Naive thymus-derived CD8-positive, alpha-beta T cell (primary cell): ENCODE results near the gene CELA3B. TPM values are rescaled to one million over a fixed set of nuclear protein-coding genes. Genes with fewer than 3 reads are reported as not detected.

ENCODE experiments used
- ATAC-seq, 2 donors: fragments of 150-1000 bp; cut with Tn5 transposase in 1 of 2; sonication (Bioruptor Pico), chemical (Tn5 transposase) in 1 of 2; 1 replicate in 1 of 2; 2 replicates in 1 of 2; pipeline ENCODE4 v1.10.0; 2021; ENCODE audit warnings: mild to moderate bottlenecking in 2 of 2, moderate library complexity in 2 of 2
- POLR2A ChIA-PET: fragments of 350-600 bp; sonication (Branson Sonifier 250); formaldehyde crosslinking; loops from one replicate; lab custom pipeline; 2021; ENCODE audit warnings: antibody characterized with exemption; lab: Charles Lee
- DNase-seq, 10 donors: peaks; one replicate each; pipeline versions ENCODE4 v3.0.0 to v3.0.0-alpha.2; 2020 to 2022
- H3K27ac Mint-ChIP-seq, 10 donors: one replicate each; pipeline ENCODE4 v1.8.0; 2020 to 2022; ENCODE audit warnings: mild to moderate bottlenecking in 10 of 10, mixed read lengths in 10 of 10, moderate library complexity in 4 of 10, inconsistent platforms in 1 of 10
- H3K27me3 Mint-ChIP-seq, 5 donors: one replicate each; pipeline ENCODE4 v1.8.0; 2021 to 2022; ENCODE audit warnings: mixed read lengths in 5 of 5
- H3K36me3 Mint-ChIP-seq, 3 donors: one replicate each; pipeline ENCODE4 v1.8.0; 2020 to 2022; ENCODE audit warnings: mixed read lengths in 3 of 3, mild to moderate bottlenecking in 2 of 3, inconsistent platforms in 1 of 3
- H3K4me1 Mint-ChIP-seq, 4 donors: one replicate each; pipeline ENCODE4 v1.8.0; 2021 to 2022; ENCODE audit warnings: mixed read lengths in 4 of 4
- H3K4me3 Mint-ChIP-seq, 10 donors: one replicate each; pipeline ENCODE4 v1.8.0; 2020 to 2022; ENCODE audit warnings: mild to moderate bottlenecking in 10 of 10, mixed read lengths in 10 of 10, moderate library complexity in 6 of 10, inconsistent platforms in 1 of 10
- H3K9me3 Mint-ChIP-seq, 9 donors: one replicate each; pipeline ENCODE4 v1.8.0; 2020 to 2022; ENCODE audit warnings: mixed read lengths in 9 of 9, mild to moderate bottlenecking in 3 of 9, inconsistent platforms in 1 of 9, moderate library complexity in 1 of 9
- polyA plus RNA-seq, 3 donors: library from polyadenylated mRNA; unstranded; fragments of 300-500 nt; fragmentation: Illumina TruSeq; gene quantifications; one replicate each; pipeline ENCODE4 v1.2.3, GENCODE V29; 2021
- total RNA-seq, 8 experiments: library from RNA in 2 of 8; stranded (reverse) in 2 of 8; gene quantifications; one replicate each; pipeline ENCODE4 v1.2.3 and lab custom pipeline; 2021 to 2026

The CELA3B gene
- total and polyA plus RNA-seq, 5 experiments from 2014 or later = not detected

DNA sequence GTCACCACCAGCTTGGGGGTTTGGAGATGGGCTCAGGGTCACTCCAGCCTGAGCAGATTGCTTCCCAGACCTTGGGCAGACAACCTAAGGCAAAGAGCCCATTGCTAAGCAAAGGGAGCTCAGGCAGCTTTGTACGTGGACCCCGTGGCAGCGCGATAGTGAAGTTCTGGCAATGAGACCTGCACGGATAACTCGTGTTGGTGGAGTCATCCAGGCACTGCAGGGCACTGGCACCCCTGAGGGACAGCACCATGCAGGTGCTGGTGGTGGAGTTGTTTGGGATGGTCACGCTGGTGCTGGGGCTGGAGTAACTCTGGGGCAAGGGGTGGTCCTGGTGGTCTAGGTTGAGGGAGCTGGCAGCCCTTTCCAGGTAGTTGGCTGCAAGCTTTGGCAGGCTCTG, 26.1 kb upstream of the CELA3B start:
- DNase-seq = no peak
- Mint-ChIP-seq H3K4me1 (peaks cover 3 to 25% (median 9%) of the 10 kb centered on the region in 4 donors), H3K9me3 (no peaks in the 10 kb centered on the region), H3K36me3 (no peaks in the 10 kb centered on the region), H3K27me3 (no peaks in the 10 kb centered on the region), H3K27ac (peak overlapping the region in 1 of 10 donors; percentile 57), H3K4me3 (no peak overlapping the region)
- ATAC-seq = no peak
- POLR2A ChIA-PET = no interaction called here

DNA sequence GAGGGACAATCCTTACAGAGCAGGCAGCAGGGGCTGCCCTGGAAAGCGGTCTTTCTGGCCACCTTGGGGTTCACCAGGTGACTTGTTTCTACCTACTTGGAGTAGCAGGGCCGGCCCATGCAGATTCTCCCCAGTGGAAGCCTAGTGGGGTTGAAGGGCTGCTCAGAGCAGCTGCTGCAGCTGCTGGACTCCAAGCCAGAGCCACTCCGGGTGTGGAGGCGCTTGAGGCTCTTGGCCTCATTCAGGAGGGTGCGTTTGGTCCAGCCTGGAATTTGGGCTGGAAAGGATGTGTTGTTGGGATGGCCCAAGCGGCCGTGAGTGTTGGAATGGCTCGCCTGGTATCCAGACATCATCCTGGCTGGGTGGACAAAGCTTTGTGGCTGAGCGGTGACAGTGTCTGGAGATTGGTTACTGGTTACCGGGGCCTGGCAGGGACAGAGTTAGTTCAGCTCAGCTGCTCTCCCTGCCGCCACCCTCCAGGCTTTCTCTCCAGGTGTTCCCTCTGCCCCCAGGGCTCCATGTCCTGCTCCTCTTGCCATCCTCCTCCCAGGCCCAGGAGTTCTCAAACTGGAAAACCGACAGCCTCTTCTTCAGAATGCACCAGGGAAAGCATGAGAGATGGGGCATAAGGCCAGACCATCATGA, 25.5 kb upstream of the CELA3B start:
- H3K4me1 Mint-ChIP-seq = peaks cover 5 to 30% (median 15%) of the 10 kb centered on the region in 4 donors
- POLR2A ChIA-PET = interaction anchor here (0.6 kb wide), 1 partner anchor 12 kb away, joined by 4 read pairs; no protein-coding TSS in a partner anchor
- peak overlapping the region in 3 of 10 donors; percentile 43 to 76 (median 57) for H3K27ac Mint-ChIP-seq
- H3K36me3 Mint-ChIP-seq = no peaks in the 10 kb centered on the region
- no peak for ATAC-seq
- no peaks in the 10 kb centered on the region for H3K27me3 Mint-ChIP-seq
- H3K4me3 Mint-ChIP-seq = no peak overlapping the region
- H3K9me3 Mint-ChIP-seq = no peaks in the 10 kb centered on the region
- DNase-seq = no peak

DNA sequence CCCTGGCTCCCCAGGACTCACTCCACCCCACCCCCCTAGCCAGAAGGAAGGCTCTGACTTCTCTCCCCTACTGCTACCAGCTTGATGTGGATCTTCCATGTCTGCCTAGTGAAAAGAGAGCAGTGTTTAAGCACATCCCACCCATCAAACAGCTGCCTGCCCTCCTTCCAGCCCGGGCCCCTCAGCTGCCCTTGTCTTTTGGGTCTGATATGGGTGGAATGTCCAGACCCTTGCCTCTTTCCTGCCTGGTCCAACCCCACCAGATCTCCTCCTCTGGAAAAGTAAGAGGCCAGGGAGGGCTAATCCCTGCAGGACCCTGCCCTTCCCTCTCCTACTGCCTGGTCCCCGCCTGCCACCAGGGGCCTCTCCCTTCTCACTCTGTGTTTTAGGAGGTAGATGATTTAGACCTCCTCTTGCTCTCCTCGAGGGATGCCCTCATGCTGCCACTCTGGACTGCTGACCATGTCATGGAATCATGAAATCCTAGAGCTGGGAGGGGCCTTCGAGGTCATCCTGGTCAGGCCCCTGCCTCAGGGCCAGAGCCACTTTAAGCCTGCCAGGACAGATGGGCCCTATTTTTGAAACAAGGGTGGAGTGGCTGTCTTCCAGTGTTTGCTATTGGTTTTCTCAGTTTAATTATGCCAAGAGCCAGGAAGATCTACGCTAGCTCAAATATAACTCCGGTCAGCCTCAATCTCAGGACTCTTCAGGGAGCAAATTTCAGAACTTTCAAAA, 23.9 kb upstream of the CELA3B start:
- Mint-ChIP-seq H3K9me3 (no peaks in the 10 kb centered on the region), H3K4me3 (no peak overlapping the region), H3K27ac (peak overlapping the region in 7 of 10 donors; percentile 31 to 82 (median 63)), H3K4me1 (peaks cover 9 to 38% (median 28%) of the 10 kb centered on the region in 4 donors), H3K36me3 (no peaks in the 10 kb centered on the region), H3K27me3 (peaks cover 0 to 1% (median 0%) of the 10 kb centered on the region in 5 donors)
- DNase-seq (no peak), ATAC-seq (no peak)
- POLR2A ChIA-PET = no interaction called here

DNA sequence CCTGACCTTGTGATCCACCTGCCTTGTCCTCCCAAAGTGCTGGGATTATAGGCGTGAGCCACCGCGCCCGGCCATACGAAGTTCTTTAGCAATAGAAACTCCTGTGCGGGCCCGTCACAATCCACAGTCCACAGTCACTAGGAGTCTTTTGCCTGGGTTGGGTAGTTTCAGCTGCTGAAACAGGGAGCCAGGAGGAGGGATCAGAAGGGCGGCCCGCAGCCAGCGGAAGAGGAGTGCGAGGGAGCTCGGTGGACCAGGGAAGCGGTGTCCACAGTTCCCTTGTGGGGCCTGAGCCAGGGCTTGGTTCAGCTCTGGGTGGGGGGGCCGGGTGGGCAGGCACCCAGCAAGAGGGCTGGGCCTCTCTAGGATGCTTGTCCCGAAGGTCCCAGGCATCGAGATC, 21.8 kb upstream of the CELA3B start:
- POLR2A ChIA-PET = interaction anchor here (0.7 to 1.5 kb wide), 3 partner anchors 13 to 70 kb away, joined by 3 read pairs; no protein-coding TSS in a partner anchor
- peak overlapping the region in 5 of 10 donors; percentile 11 to 77 (median 60) for H3K27ac Mint-ChIP-seq
- peaks cover 14 to 50% (median 40%) of the 10 kb centered on the region in 4 donors for H3K4me1 Mint-ChIP-seq
- no peak for ATAC-seq
- H3K27me3 Mint-ChIP-seq = peaks cover 0 to 3% (median 0%) of the 10 kb centered on the region in 5 donors
- DNase-seq = no peak
- H3K9me3 Mint-ChIP-seq = no peaks in the 10 kb centered on the region
- peak overlapping the region in 2 of 10 donors; percentile 19 to 65 for H3K4me3 Mint-ChIP-seq
- H3K36me3 Mint-ChIP-seq = no peaks in the 10 kb centered on the region

DNA sequence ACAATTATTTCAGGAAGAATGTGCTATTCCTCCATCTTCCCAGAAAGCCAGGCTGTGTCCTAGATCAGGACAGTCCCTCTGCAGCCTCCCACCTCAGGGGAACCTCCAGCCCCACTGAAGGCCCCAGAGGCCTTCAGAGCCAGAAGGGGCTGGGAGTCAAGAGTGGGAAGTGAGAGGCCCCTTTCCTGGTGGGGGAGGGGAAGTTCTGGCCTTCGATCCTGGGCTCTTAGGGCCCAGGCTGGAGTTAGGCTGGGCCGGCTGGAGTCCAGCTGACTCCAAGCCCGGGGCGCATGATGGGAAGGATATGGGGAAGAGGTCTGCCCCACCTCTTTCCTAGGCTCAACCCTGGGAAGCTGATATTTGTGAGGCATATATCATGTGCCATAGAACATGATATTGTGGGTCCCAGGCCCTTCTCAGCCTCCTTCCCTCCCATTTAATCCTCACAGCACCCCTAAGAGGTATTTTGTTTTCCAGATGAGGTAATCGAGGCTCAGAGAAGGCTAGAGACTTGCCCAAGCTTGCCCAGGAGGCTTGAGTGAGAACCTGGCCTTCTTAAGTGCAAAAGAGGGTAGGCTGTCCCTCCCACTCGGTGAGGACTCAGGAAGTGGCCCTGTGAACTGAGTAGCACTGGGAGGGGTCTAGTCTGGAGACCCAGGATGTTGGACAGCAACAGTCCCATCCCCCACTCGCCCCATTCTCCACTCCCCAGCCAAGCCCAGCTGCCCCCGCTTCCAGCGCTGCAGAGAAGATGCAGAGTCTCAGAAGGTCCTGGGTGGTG, 21.1 kb upstream of the CELA3B start:
- POLR2A ChIA-PET = interaction anchor here (0.7 to 3.4 kb wide), 7 partner anchors 14 to 173 kb away, joined by 3 to 27 read pairs (median 3); partner anchors contain the start of genes HSPG2 and USP48

DNA sequence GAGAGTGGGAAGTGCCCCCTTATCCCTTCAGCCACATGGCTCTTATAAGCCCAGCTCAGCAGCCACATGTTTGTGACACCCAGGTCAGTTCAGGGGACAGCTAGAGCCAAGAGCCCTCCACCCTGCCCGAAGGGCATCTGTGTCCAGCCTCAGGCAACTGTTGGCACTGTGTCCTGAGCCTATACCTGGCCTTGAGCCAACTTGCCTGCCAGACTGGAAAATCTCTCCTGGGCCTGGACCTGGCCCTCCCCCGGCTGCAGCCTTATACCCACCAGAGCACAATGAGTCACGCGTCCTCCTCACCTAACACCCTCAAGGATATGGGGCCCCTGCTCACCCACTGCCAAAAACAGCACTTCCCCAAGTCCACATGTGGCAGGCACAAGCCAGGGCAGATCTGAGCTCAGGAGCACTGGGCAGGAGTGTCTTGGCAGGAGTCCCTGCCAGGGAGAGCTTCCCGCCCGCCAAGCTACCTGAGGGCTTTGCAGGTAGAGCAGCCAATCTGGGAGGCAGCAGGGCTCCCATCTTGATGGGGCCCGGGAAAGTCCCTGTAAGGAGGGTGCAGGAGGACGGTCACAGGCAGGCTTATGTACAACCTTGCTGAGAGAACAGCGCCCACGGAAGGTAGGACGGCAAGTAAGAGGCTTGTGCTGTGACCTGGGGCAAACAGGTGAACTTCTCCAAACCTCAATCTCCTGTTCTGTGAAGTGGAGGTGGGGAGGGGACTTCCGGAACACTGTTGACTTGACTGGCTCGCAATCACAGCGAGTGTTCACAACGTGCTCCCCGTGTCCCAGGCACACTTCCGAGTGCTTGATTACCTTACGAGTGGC, 19.9 kb upstream of the CELA3B start:
- Mint-ChIP-seq H3K9me3 (no peaks in the 10 kb centered on the region), H3K36me3 (no peaks in the 10 kb centered on the region), H3K27ac (peak overlapping the region; percentile 86 to 99 (median 94)), H3K4me3 (peak overlapping the region; percentile 60 to 92 (median 78)), H3K4me1 (peaks cover 14 to 54% (median 40%) of the 10 kb centered on the region in 4 donors), H3K27me3 (peaks cover 0 to 3% (median 0%) of the 10 kb centered on the region in 5 donors)
- POLR2A ChIA-PET = interaction anchor here (0.6 to 3.4 kb wide), 9 partner anchors 9 to 174 kb away, joined by 3 to 27 read pairs (median 5); partner anchors contain the start of genes HSPG2 and USP48
- DNase-seq (peak; percentile 29 to 85 (median 60)), ATAC-seq (peak; percentile 94 to 96)

More for the DNA sequence above, 21.1 kb upstream of the CELA3B start:
- H3K9me3 Mint-ChIP-seq = no peaks in the 10 kb centered on the region
- peak overlapping the region in 8 of 10 donors; percentile 18 to 92 (median 78) for H3K4me3 Mint-ChIP-seq
- H3K27ac Mint-ChIP-seq = peak overlapping the region; percentile 34 to 99 (median 76)
- DNase-seq = no peak
- no peaks in the 10 kb centered on the region for H3K36me3 Mint-ChIP-seq
- H3K4me1 Mint-ChIP-seq = peaks cover 14 to 50% (median 40%) of the 10 kb centered on the region in 4 donors
- ATAC-seq = no peak
- H3K27me3 Mint-ChIP-seq = peaks cover 0 to 3% (median 0%) of the 10 kb centered on the region in 5 donors

DNA sequence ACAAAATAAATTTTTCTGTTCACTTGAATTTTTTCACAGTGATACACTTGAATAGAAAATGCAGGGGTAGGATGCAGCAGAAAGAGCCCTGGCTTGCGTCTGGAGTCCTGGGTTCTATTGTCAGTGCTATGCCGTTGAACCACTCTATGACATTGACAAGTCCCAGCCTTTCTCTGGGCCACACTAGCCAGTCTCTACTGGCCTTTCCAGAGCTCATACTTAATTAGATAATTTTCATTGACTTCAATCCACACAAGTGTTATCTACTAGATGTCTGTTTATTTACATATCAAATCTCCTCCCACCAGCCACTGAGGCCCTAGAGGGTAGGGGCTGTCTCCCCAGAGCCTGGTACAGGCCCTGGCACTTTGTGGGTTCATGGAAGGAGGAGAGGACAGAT, 15.5 kb upstream of the CELA3B start:
- Mint-ChIP-seq H3K27ac (peak overlapping the region in 6 of 10 donors; percentile 24 to 61 (median 26)), H3K4me3 (no peak overlapping the region), H3K4me1 (peaks cover 16 to 45% (median 37%) of the 10 kb centered on the region in 4 donors), H3K27me3 (peaks cover 0 to 5% (median 0%) of the 10 kb centered on the region in 5 donors), H3K9me3 (no peaks in the 10 kb centered on the region), H3K36me3 (no peaks in the 10 kb centered on the region)
- POLR2A ChIA-PET = no interaction called here
- DNase-seq = no peak
- ATAC-seq = no peak

DNA sequence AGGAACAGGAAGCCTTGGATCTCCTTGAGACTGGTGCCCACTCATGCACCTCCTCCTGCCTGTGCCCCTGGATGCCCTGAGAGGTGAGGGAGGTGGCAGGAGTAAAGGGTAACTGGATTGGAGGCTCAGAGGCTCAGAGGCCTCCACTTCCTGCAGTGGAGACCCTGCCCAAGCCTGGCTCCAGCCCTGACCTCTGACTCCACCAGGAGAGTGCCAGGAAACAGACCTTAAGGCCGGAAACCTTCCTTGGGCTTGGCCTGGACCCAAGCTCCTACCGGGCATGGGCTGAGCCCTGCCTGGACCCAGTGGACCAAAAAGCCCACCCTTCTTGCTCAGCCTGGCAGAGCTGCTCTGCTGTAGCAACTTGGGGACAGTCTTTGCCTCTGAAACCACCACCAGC, 15.0 kb upstream of the CELA3B start:
- Mint-ChIP-seq H3K27ac (peak overlapping the region in 7 of 10 donors; percentile 13 to 81 (median 61)), H3K27me3 (peaks cover 0 to 5% (median 0%) of the 10 kb centered on the region in 5 donors), H3K36me3 (no peaks in the 10 kb centered on the region), H3K4me3 (no peak overlapping the region), H3K9me3 (no peaks in the 10 kb centered on the region), H3K4me1 (peaks cover 15 to 40% (median 32%) of the 10 kb centered on the region in 4 donors)
- no peak for ATAC-seq
- POLR2A ChIA-PET = no interaction called here
- no peak for DNase-seq

DNA sequence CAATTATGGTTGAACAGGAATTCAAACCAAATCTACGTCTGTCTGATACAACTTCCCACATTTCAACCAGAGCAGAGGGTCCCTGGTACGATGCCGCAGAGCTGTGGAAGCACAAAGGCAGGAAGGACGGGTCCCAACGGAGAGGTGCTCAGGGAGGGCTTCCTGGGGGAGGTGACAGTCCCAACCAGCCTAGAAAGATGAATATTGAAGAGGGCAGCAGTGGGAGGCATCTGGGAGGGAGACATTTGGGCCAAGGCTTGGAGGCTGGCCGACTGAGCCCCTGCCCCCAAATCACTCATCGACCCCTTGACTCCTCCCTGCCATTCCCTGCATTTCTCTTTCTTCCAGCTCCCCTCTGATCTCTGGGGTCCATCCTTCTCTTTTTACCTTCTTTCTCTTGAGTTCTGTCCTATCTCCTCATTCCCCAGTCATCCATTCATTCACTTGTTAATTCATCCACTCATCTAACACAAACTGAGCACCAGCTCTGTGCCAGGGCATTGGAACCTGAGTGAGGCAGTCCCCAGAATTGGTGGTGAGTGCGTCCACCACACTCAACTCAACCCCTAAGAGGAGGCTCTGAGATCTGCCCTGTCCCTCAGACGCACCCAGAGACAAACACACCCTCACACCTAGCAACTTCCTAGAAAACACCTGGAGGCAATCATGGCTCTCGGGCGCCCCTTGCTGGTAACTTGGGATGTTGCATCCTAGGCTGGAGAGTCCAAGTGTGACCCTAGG, 13.2 kb upstream of the CELA3B start:
- ATAC-seq (peak; percentile 93 to 97), DNase-seq (peak; percentile 66 to 88 (median 78))
- POLR2A ChIA-PET = interaction anchor here (0.6 to 1.0 kb wide), 3 partner anchors 155 to 181 kb away, joined by 3 to 4 read pairs (median 4); partner anchors contain the start of gene USP48
- no peaks in the 10 kb centered on the region for H3K9me3 Mint-ChIP-seq
- peak overlapping the region in 2 of 10 donors; percentile 20 to 36 for H3K4me3 Mint-ChIP-seq
- no peaks in the 10 kb centered on the region for H3K36me3 Mint-ChIP-seq
- H3K4me1 Mint-ChIP-seq = peaks cover 8 to 22% (median 14%) of the 10 kb centered on the region in 4 donors
- H3K27ac Mint-ChIP-seq = peak overlapping the region in 7 of 10 donors; percentile 1 to 92 (median 56)
- H3K27me3 Mint-ChIP-seq = peaks cover 0 to 3% (median 0%) of the 10 kb centered on the region in 5 donors

DNA sequence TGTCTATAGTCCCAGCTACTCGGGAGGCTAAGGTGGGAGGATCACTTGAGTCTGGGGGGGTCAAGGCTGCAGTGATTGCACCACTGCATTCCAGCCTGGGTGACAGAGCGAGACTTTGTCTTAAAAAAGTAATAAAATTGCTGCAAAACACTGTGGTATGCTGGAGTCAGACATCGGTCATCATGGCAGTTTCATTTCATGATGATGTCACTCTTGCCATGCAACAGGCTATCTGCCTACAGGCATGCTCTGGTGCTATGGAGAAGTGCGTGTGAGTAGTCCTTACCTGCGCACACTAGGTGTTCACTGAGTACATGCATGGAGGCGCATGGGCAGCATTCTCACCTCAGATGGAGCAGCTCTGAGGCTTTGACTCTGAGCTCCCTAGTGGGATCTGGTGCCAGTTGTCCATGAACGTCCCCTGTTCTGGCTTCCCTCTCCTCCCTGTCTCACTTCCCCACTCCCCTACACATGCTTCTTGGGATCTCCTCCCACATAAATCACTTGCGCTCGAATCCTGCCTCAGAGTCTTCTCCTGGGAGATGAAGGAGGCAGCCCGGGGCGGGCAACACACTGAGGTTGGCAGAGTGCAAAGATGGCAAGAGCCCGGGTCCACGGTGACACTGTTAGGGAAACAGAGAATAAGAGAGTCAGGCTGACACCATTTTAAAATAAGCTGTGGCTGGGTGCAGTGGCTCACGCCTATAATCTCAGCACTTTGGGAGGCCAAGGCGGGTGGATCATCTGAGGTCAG, 10.4 kb upstream of the CELA3B start:
- no peaks in the 10 kb centered on the region for H3K9me3 Mint-ChIP-seq
- H3K4me3 Mint-ChIP-seq = no peak overlapping the region
- POLR2A ChIA-PET = interaction anchor here (1.1 kb wide), 1 partner anchor 10 kb away, joined by 3 read pairs; no protein-coding TSS in a partner anchor
- ATAC-seq (no peak), DNase-seq (no peak)
- peaks cover 7 to 15% (median 10%) of the 10 kb centered on the region in 4 donors for H3K4me1 Mint-ChIP-seq
- no peak overlapping the region for H3K27ac Mint-ChIP-seq
- peaks cover 0 to 3% (median 0%) of the 10 kb centered on the region in 5 donors for H3K27me3 Mint-ChIP-seq
- no peaks in the 10 kb centered on the region for H3K36me3 Mint-ChIP-seq
